ENCODE results near the gene NCKAP5.

NCKAP5 gene

GRCh38 chr2:133413863-133414262, 154.4 kb downstream of the NCKAP5 start:
- H2BK120ac ChIP-seq (ENCODE audit: insufficient read depth, low read length, poor library complexity), result no peak overlapping the region
- H4K8ac ChIP-seq (ENCODE audit: low read depth, low read length), result no peak overlapping the region
- no peaks in the 10 kb centered on the region for H3K27me3 ChIP-seq (ENCODE audit: insufficient read depth, low read length)
- no peaks in the 10 kb centered on the region for H3K36me3 ChIP-seq (ENCODE audit: control insufficient read depth in 1 of 2, insufficient read depth in 2 of 2, low read length in 2 of 2)
- H3K4ac ChIP-seq (ENCODE audit: low read depth, low read length), result no peak overlapping the region
- no peak overlapping the region for H3K27ac ChIP-seq (ENCODE audit: low read depth, low read length)
- WGBS (ENCODE audit: extremely low coverage, insufficient coverage, insufficient read length), result no CpG with 5 or more reads among the region's 3 CpGs
- H2AFZ ChIP-seq (ENCODE audit: insufficient read depth, low read length, poor library complexity), result no peak overlapping the region
- no peak overlapping the region for H2BK5ac ChIP-seq (ENCODE audit: low read depth, low read length, poor library complexity)
- H2BK12ac ChIP-seq (ENCODE audit: low read length), result no peak overlapping the region
- H3K4me1 ChIP-seq (ENCODE audit: control insufficient read depth in 1 of 2, insufficient read depth in 2 of 2, low read length in 2 of 2), result no peaks in the 10 kb centered on the region
- H3K23ac ChIP-seq (ENCODE audit: low read length), result no peak overlapping the region
- no peak overlapping the region for H3K14ac ChIP-seq (ENCODE audit: low read length)
- no peaks in the 10 kb centered on the region for H3K79me1 ChIP-seq (ENCODE audit: low read length)
- no peak overlapping the region for H2AK5ac ChIP-seq (ENCODE audit: low read length)
- no peak overlapping the region for H3K4me3 ChIP-seq (ENCODE audit: low read depth, low read length)
- no peak overlapping the region for H4K12ac ChIP-seq (ENCODE audit: low read depth, low read length)
- H3K4me2 ChIP-seq (ENCODE audit: low read length), result no peak overlapping the region
- H3K9ac ChIP-seq (ENCODE audit: low read length), result no peak overlapping the region
- no peak for DNase-seq
- H3K18ac ChIP-seq (ENCODE audit: low read length), result no peak overlapping the region
- no peak overlapping the region for H4K91ac ChIP-seq (ENCODE audit: low read depth, low read length)
- no peaks in the 10 kb centered on the region for H3K9me3 ChIP-seq (ENCODE audit: insufficient read depth, low read depth, low read length)
- H3K79me2 ChIP-seq (ENCODE audit: control insufficient read depth, insufficient read depth, low read length, poor library complexity), result no peaks in the 10 kb centered on the region

GRCh38 chr2:133412694-133413093, 155.6 kb downstream of the NCKAP5 start:
- H2BK12ac ChIP-seq (ENCODE audit: low read length), result no peak overlapping the region
- H2AK5ac ChIP-seq (ENCODE audit: low read length), result no peak overlapping the region
- H3K27me3 ChIP-seq (ENCODE audit: insufficient read depth, low read length), result no peaks in the 10 kb centered on the region

GRCh38 chr2:133411857-133412256, 156.4 kb downstream of the NCKAP5 start:
- Histone ChIP-seq H2BK5ac (ENCODE audit: low read depth, low read length, poor library complexity) (no peak overlapping the region), H4K8ac (ENCODE audit: low read depth, low read length) (no peak overlapping the region), H2BK120ac (ENCODE audit: insufficient read depth, low read length, poor library complexity) (no peak overlapping the region), H3K9ac (ENCODE audit: low read length) (no peak overlapping the region), H3K9me3 (ENCODE audit: insufficient read depth, low read depth, low read length) (peaks cover 2% of the 10 kb centered on the region), H3K4me2 (ENCODE audit: low read length) (no peak overlapping the region), H4K91ac (ENCODE audit: low read depth, low read length) (no peak overlapping the region), H2AK5ac (ENCODE audit: low read length) (no peak overlapping the region), H3K4ac (ENCODE audit: low read depth, low read length) (no peak overlapping the region), H3K14ac (ENCODE audit: low read length) (no peak overlapping the region), H3K27ac (ENCODE audit: low read depth, low read length) (no peak overlapping the region), H3K27me3 (ENCODE audit: insufficient read depth, low read length) (no peaks in the 10 kb centered on the region), H2AFZ (ENCODE audit: insufficient read depth, low read length, poor library complexity) (no peak overlapping the region), H2BK12ac (ENCODE audit: low read length) (no peak overlapping the region), H3K79me2 (ENCODE audit: control insufficient read depth, insufficient read depth, low read length, poor library complexity) (no peaks in the 10 kb centered on the region), H3K79me1 (ENCODE audit: low read length) (no peaks in the 10 kb centered on the region), H3K4me3 (ENCODE audit: low read depth, low read length) (no peak overlapping the region), H3K4me1 (ENCODE audit: control insufficient read depth in 1 of 2, insufficient read depth in 2 of 2, low read length in 2 of 2) (no peaks in the 10 kb centered on the region), H3K23ac (ENCODE audit: low read length) (no peak overlapping the region), H3K36me3 (ENCODE audit: control insufficient read depth in 1 of 2, insufficient read depth in 2 of 2, low read length in 2 of 2) (no peaks in the 10 kb centered on the region), H4K12ac (ENCODE audit: low read depth, low read length) (no peak overlapping the region), H3K18ac (ENCODE audit: low read length) (no peak overlapping the region)
- WGBS (ENCODE audit: extremely low coverage, insufficient coverage, insufficient read length), result no CpG with 5 or more reads among the region's 6 CpGs
- no peak for DNase-seq

More at GRCh38 chr2:133412694-133413093, 155.6 kb downstream of the NCKAP5 start:
- Histone ChIP-seq H3K4me3 (ENCODE audit: low read depth, low read length) (no peak overlapping the region), H3K36me3 (ENCODE audit: control insufficient read depth in 1 of 2, insufficient read depth in 2 of 2, low read length in 2 of 2) (no peaks in the 10 kb centered on the region), H4K12ac (ENCODE audit: low read depth, low read length) (no peak overlapping the region), H4K8ac (ENCODE audit: low read depth, low read length) (no peak overlapping the region), H3K4me2 (ENCODE audit: low read length) (no peak overlapping the region), H4K91ac (ENCODE audit: low read depth, low read length) (no peak overlapping the region), H2BK120ac (ENCODE audit: insufficient read depth, low read length, poor library complexity) (no peak overlapping the region), H3K4me1 (ENCODE audit: control insufficient read depth in 1 of 2, insufficient read depth in 2 of 2, low read length in 2 of 2) (no peaks in the 10 kb centered on the region), H3K27ac (ENCODE audit: low read depth, low read length) (no peak overlapping the region), H3K18ac (ENCODE audit: low read length) (no peak overlapping the region), H3K79me2 (ENCODE audit: control insufficient read depth, insufficient read depth, low read length, poor library complexity) (no peaks in the 10 kb centered on the region), H3K23ac (ENCODE audit: low read length) (no peak overlapping the region), H2AFZ (ENCODE audit: insufficient read depth, low read length, poor library complexity) (no peak overlapping the region), H3K9ac (ENCODE audit: low read length) (peak overlapping the region; percentile 30), H3K79me1 (ENCODE audit: low read length) (no peaks in the 10 kb centered on the region), H2BK5ac (ENCODE audit: low read depth, low read length, poor library complexity) (no peak overlapping the region), H3K9me3 (ENCODE audit: insufficient read depth, low read depth, low read length) (peaks cover 2% of the 10 kb centered on the region), H3K14ac (ENCODE audit: low read length) (no peak overlapping the region), H3K4ac (ENCODE audit: low read depth, low read length) (no peak overlapping the region)
- no peak for DNase-seq

DNA sequence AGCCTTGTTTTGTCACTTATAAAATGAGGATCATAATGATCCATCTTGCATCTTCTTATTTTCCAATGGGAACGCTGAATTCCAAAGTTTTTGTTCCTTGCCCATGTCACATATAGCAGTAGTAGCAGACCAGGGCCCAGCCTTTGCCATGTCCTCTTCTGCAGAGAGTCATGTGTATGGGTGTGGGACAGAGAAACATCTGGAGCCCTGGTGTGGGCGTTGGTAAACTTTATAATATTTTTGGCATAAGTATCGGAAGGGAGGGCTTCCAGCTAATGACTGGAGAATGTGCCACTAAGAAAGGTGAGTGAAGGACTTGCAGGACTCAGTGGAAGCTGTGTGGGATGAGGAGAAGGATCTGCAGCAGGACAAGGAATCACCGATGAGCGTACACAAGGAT, 157.2 kb downstream of the NCKAP5 start:
- H3K27ac ChIP-seq (ENCODE audit: low read depth, low read length), result no peak overlapping the region
- no peak overlapping the region for H4K91ac ChIP-seq (ENCODE audit: low read depth, low read length)
- no peaks in the 10 kb centered on the region for H3K4me1 ChIP-seq (ENCODE audit: control insufficient read depth in 1 of 2, insufficient read depth in 2 of 2, low read length in 2 of 2)
- peaks cover 2% of the 10 kb centered on the region for H3K9me3 ChIP-seq (ENCODE audit: insufficient read depth, low read depth, low read length)
- no peaks in the 10 kb centered on the region for H3K79me2 ChIP-seq (ENCODE audit: control insufficient read depth, insufficient read depth, low read length, poor library complexity)
- H3K4me2 ChIP-seq (ENCODE audit: low read length), result no peak overlapping the region
- H4K8ac ChIP-seq (ENCODE audit: low read depth, low read length), result no peak overlapping the region
- DNase-seq, result no peak
- H2AK5ac ChIP-seq (ENCODE audit: low read length), result no peak overlapping the region
- WGBS (ENCODE audit: extremely low coverage, insufficient coverage, insufficient read length), result no CpG with 5 or more reads among the region's 5 CpGs
- no peaks in the 10 kb centered on the region for H3K36me3 ChIP-seq (ENCODE audit: control insufficient read depth in 1 of 2, insufficient read depth in 2 of 2, low read length in 2 of 2)
- no peak overlapping the region for H3K14ac ChIP-seq (ENCODE audit: low read length)
- H3K4ac ChIP-seq (ENCODE audit: low read depth, low read length), result no peak overlapping the region
- H3K4me3 ChIP-seq (ENCODE audit: low read depth, low read length), result no peak overlapping the region
- no peak overlapping the region for H3K23ac ChIP-seq (ENCODE audit: low read length)
- H3K9ac ChIP-seq (ENCODE audit: low read length), result no peak overlapping the region
- H4K12ac ChIP-seq (ENCODE audit: low read depth, low read length), result no peak overlapping the region
- no peaks in the 10 kb centered on the region for H3K27me3 ChIP-seq (ENCODE audit: insufficient read depth, low read length)
- no peak overlapping the region for H2BK120ac ChIP-seq (ENCODE audit: insufficient read depth, low read length, poor library complexity)
- no peak overlapping the region for H2BK5ac ChIP-seq (ENCODE audit: low read depth, low read length, poor library complexity)
- H2AFZ ChIP-seq (ENCODE audit: insufficient read depth, low read length, poor library complexity), result no peak overlapping the region
- H3K79me1 ChIP-seq (ENCODE audit: low read length), result no peaks in the 10 kb centered on the region
- no peak overlapping the region for H3K18ac ChIP-seq (ENCODE audit: low read length)
- no peak overlapping the region for H2BK12ac ChIP-seq (ENCODE audit: low read length)
